Vagina (tissue), 2 donors: ENCODE data around the gene TRIM46.

ENCODE experiments used
- CTCF ChIP-seq, 3 experiments: fragments of 450-650 bp in 2 of 3; fragments of 200-600 bp in 1 of 3; sonication (generic) in 1 of 3; IDR thresholded peaks; one replicate each; pipeline ENCODE4 v1.5.1; 2017 to 2019; ENCODE audit warnings: antibody characterized with exemption in 3 of 3, mild to moderate bottlenecking in 2 of 3, moderate library complexity in 2 of 3
- POLR2AphosphoS5 ChIP-seq, 2 donors: sonication (generic); formaldehyde crosslinking; IDR thresholded peaks; one replicate each; pipeline ENCODE4 v1.9.0; 2017; ENCODE audit warnings: antibody characterized with exemption in 2 of 2, mild to moderate bottlenecking in 2 of 2, low read depth in 1 of 2; ENCODE audit not compliant: insufficient read depth in 1 of 2

- TF ChIP-seq CTCF (IDR thresholded peaks at IDR 0.05): no peak
- no peak for TF ChIP-seq POLR2AphosphoS5 (IDR thresholded peaks at IDR 0.05; ENCODE audit: insufficient read depth in 1 of 2, low read depth in 1 of 2)
Observed at GRCh38 chr1:155131285-155131684, 42.4 kb upstream of the TRIM46 start.
